ENCODE measurements around the gene POLR1B. TPM values are rescaled to one million over a fixed set of nuclear protein-coding genes. Genes with fewer than 3 reads are reported as not detected.

Gene POLR1B
- total RNA-seq, 1 experiment from 2014 or later: 27.7 TPM

- CTCF ChIA-PET: interaction anchor here (0.6 kb wide), 1 partner anchor 471 kb away, joined by 8 read pairs; no protein-coding TSS in a partner anchor
- POLR2A ChIA-PET (ENCODE audit: unreplicated experiment): no interaction called here
These were observed 23.5 kb upstream of the POLR1B start for GRCh38 chr2:112518807-112519206.

GRCh38 chr2:112519506-112519905 is 22.8 kb upstream of the POLR1B start:
- H3K4me1 ChIP-seq (replicated peaks; ENCODE audit: insufficient read depth): no peaks in the 10 kb centered on the region
- H3F3A ChIP-seq (ENCODE audit: insufficient read depth, low read depth): no peaks in the 10 kb centered on the region
- no peak overlapping the region for H3K27ac ChIP-seq
- TF ChIP-seq EZH2 (IDR thresholded peaks at IDR 0.05; ENCODE audit: low read depth) (no peak), CTCF (conservative IDR thresholded peaks at IDR 0.05) (no peak)
- no peaks in the 10 kb centered on the region for H3K36me3 ChIP-seq (ENCODE audit: low read depth)
- DNase-seq: no peak
- H4K20me1 ChIP-seq (ENCODE audit: insufficient read depth): no peaks in the 10 kb centered on the region
- H3K9me2 ChIP-seq (ENCODE audit: insufficient read depth): no peaks in the 10 kb centered on the region
- H3K27me3 ChIP-seq (ENCODE audit: insufficient read depth, low read depth): no peaks in the 10 kb centered on the region
- H3K4me2 ChIP-seq: no peak overlapping the region
- no peaks in the 10 kb centered on the region for H3K79me2 ChIP-seq (ENCODE audit: low read depth)
- no peak overlapping the region for H2AFZ ChIP-seq
- CTCF ChIA-PET: interaction anchor here (0.6 kb wide), 1 partner anchor 472 kb away, joined by 8 read pairs; no protein-coding TSS in a partner anchor
- POLR2A ChIA-PET (ENCODE audit: unreplicated experiment): no interaction called here
- intact Hi-C loops (cut with micrococcal nuclease; ENCODE audit: unreplicated experiment): no loop called here
- BruUV-seq (replicated peaks): no TSS peak
- no peaks in the 10 kb centered on the region for H3K9me3 ChIP-seq (ENCODE audit: insufficient read depth, low read depth)
- no peak overlapping the region for H3K4me3 ChIP-seq

More at GRCh38 chr2:112518807-112519206, 23.5 kb upstream of the POLR1B start:
- no peaks in the 10 kb centered on the region for H3K9me3 ChIP-seq (ENCODE audit: insufficient read depth, low read depth)
- no peaks in the 10 kb centered on the region for H3K79me2 ChIP-seq (ENCODE audit: low read depth)
- TF ChIP-seq EZH2 (IDR thresholded peaks at IDR 0.05; ENCODE audit: low read depth) (no peak), CTCF (conservative IDR thresholded peaks at IDR 0.05) (no peak)
- H4K20me1 ChIP-seq (ENCODE audit: insufficient read depth): no peaks in the 10 kb centered on the region
- no peaks in the 10 kb centered on the region for H3K9me2 ChIP-seq (ENCODE audit: insufficient read depth)
- intact Hi-C loops (cut with micrococcal nuclease; ENCODE audit: unreplicated experiment): no loop called here
- no peaks in the 10 kb centered on the region for H3K27me3 ChIP-seq (ENCODE audit: insufficient read depth, low read depth)
- no peak overlapping the region for H3K27ac ChIP-seq
- H3K4me2 ChIP-seq: no peak overlapping the region
- no peaks in the 10 kb centered on the region for H3K36me3 ChIP-seq (ENCODE audit: low read depth)
- H2AFZ ChIP-seq: no peak overlapping the region
- H3F3A ChIP-seq (ENCODE audit: insufficient read depth, low read depth): no peaks in the 10 kb centered on the region
- DNase-seq: no peak
- no TSS peak for BruUV-seq (replicated peaks)
- no peak overlapping the region for H3K4me3 ChIP-seq
- no peaks in the 10 kb centered on the region for H3K4me1 ChIP-seq (replicated peaks; ENCODE audit: insufficient read depth)

- Histone ChIP-seq H3K27me3 (ENCODE audit: insufficient read depth, low read depth) (no peaks in the 10 kb centered on the region), H3K9me3 (ENCODE audit: insufficient read depth, low read depth) (no peaks in the 10 kb centered on the region), H3K4me3 (no peak overlapping the region), H4K20me1 (ENCODE audit: insufficient read depth) (no peaks in the 10 kb centered on the region), H3K4me1 (replicated peaks; ENCODE audit: insufficient read depth) (no peaks in the 10 kb centered on the region), H3K9me2 (ENCODE audit: insufficient read depth) (no peaks in the 10 kb centered on the region), H3K79me2 (ENCODE audit: low read depth) (no peaks in the 10 kb centered on the region), H2AFZ (no peak overlapping the region), H3K36me3 (ENCODE audit: low read depth) (no peaks in the 10 kb centered on the region), H3F3A (ENCODE audit: insufficient read depth, low read depth) (no peaks in the 10 kb centered on the region), H3K4me2 (no peak overlapping the region), H3K27ac (no peak overlapping the region)
- BruUV-seq (replicated peaks): no TSS peak
- no peak for DNase-seq
- ChIA-PET CTCF (interaction anchor here (0.7 kb wide), 1 partner anchor 27 kb away, joined by 6 read pairs; no protein-coding TSS in a partner anchor), POLR2A (ENCODE audit: unreplicated experiment) (no interaction called here)
- intact Hi-C loops (cut with micrococcal nuclease; ENCODE audit: unreplicated experiment): no loop called here
- no peak for TF ChIP-seq CTCF (conservative IDR thresholded peaks at IDR 0.05)
- no peak for TF ChIP-seq EZH2 (IDR thresholded peaks at IDR 0.05; ENCODE audit: low read depth)
These were observed 22.0 kb upstream of the POLR1B start for GRCh38 chr2:112520234-112520783.

All from PC-9 (cell line).